AG08396 (cell line): ENCODE measurements around the gene RIOK3.
A peak's percentile ranks its signal among the peaks of the same experiment; 100 is the strongest.
"Not testable (repeated sequence)": the region's sequence is repeated elsewhere in the genome, so short reads cannot be mapped to it uniquely, and the experiment has no call there.

Experiments used
- DNase-seq: peaks from one replicate; pipeline ENCODE4 v3.0.0; 2012; ENCODE audit warnings: low spot score, mixed read lengths

Gene RIOK3, protein sequence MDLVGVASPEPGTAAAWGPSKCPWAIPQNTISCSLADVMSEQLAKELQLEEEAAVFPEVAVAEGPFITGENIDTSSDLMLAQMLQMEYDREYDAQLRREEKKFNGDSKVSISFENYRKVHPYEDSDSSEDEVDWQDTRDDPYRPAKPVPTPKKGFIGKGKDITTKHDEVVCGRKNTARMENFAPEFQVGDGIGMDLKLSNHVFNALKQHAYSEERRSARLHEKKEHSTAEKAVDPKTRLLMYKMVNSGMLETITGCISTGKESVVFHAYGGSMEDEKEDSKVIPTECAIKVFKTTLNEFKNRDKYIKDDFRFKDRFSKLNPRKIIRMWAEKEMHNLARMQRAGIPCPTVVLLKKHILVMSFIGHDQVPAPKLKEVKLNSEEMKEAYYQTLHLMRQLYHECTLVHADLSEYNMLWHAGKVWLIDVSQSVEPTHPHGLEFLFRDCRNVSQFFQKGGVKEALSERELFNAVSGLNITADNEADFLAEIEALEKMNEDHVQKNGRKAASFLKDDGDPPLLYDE

DNA sequence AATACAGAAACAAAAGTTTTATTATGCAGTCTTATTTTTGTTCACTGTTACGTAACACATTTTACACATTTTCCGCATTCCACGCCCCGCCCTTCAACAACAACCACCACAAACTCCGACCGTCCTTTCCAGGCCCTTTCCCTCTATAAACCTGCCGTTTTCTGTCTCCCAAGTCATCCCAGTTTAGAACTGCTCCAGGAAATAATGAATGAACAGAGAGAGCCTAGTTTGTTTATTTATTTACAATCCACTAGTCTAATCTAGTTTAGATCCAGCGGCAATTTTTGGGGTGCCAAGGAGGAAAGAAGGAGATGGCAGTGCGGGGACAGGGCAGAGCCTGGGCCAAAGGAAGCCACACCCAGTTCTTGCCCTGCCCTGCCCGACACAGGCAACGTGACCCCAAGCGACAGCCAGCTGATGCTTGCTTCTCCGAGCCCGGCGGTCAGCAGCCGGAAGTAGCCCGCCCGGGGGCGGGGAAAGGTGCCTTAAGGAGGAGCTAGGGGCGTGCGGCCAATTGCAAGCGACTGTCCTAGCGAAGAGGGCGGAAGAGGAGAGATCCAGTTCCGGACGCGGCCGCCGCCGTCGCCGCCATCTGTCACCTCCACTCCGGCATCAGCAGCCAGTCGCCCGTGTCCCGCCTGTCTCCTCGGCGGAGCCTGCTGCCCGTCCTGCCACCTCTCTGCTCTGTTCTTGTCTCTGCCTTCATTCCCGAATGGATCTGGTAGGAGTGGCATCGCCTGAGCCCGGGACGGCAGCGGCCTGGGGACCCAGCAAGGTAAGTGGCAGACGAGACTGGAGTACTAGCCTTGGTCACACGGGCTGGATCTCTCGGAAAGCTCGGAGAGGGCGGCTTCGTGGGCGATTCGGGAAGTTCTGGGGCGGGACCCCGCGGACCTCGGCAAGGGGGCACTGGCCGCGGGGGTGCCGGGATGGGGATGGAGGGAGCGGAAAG, at the start of gene RIOK3:
Gene RIOK3, plus strand, starts transcription at position 560 of the 952 bp plus-strand sequence. Its CDS starts 153 bp downstream, at position 713.
- peak; percentile 96 for DNase-seq

DNA sequence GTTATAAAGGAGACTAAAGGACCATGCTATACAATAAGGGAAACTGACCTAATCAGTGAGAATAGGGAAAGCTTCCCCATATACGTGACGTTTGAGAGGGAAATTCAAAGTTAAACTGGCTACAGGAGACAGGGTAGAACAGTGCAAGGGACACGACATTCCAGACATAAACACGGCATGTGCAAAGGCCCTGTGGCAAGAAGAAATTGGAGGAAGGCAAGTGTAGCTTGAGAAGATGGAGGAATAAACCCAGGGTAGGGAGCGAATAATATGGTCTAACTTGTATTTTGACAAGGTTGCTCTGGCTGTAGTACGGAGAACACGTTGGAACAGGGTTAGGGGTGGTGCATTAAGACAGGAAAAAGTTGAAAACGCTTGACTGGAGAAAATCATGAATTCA, 49.8 kb upstream of the RIOK3 start:
- DNase-seq, result no peak

DNA sequence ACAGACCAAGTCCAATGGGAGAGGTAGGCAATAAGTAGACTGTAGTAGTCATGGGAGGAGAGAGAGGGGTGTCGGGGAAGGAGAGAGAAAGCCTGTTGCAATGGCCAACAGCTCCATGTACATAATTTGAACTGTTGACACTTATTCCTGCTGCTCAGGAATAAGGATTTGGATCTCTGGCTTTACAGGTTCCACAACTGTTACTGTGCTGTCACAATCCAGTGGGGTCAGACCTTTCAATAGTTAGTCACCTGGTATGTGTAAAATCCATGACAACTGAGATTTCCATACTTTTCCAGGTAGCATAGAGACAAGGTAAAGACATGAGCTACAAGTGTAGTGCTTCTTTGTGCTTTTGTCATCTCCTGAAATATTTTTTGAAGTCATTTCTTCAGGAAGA, 47.5 kb upstream of the RIOK3 start:
- DNase-seq, result no peak

DNA sequence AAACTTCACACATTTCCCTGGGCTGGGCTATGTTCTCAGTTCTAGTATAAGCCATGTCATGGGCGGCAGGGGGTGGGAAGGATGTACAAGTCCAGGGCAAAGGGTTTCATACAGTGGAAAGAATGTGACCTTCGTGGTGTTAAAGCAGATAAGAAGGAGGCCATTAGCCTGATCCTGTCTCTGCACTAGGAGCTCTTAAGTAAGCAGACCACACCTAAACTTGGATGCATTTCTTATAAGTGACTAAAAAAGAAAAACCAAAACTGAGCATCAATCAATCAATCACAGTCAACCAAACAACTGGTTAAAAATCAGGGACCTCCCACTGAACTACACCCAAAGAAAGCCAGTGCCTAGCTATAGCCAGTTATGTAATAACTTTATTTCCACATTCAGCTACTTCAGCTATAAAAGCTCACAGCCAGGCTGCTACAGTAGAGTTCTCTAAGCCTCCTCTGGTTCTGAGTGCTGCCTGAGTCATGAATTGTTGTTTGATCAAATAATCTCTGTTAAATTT, 46.8 kb upstream of the RIOK3 start:
- no peak for DNase-seq

DNA sequence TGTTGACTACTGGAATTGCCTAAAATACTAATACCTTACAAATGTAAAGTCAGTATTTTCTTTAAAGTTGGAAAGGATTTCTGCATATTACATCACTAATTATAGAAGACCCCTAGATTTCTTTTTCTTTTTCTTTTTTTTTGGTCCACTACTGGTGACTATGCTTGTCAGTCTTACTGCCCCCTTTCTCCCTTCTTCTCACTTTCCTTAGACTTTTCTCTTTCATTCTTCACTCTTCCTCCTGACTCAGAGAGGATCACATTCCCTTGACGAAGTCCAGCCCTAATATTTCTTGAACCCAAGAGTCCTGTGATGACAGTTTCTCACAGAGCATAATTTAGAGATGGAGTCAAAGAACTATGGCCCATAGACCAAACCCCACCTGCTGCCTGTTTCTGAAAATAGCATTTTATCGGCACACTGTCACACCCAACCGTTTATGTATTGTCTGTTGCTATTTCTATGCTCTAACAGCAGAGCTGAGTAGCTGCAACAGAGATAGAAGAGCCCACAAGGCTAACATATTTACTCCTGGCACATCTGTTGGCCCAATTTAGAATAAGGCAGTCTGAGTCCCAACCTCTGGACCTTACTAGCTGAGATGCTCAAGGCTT, 40.6 kb upstream of the RIOK3 start:
- DNase-seq, result no peak

DNA sequence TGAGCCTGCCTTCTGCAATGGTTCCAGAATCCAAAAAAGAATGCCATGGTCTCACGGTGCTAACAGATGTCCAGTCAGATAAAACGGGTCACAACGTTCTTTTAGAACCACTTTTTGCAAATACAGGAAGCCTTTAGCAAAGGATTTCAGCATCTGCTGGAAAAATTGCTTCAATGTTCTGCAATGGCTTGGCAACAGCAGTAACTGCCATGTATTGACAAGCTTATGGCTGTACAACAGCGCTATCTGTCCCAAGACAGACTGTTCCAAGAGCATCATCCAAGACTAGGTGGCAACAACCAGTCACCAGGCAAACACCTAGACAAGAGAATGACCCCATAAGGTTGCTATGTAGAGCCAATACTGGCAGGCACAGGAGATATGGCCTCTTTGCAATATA, 37.6 kb upstream of the RIOK3 start:
- no peak for DNase-seq

DNA sequence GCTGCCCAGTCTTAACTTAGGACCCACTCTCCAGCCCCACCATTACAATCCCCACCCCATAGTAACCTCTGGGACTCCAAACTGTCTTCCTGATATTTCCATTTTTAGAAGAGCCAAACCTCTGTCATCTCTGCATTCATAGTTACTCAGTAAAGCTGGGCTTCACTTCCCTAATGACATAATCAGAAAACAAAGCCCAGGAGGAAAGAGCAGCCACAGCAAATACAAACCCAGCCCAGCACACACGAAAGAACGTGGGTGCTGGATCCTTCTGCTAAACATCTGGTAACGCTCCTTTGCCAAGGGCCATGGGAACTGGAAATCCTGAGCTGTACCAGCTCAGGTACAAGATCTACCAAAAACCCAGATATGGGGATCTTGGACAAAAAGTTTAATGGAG, 36.8 kb upstream of the RIOK3 start:
- no peak for DNase-seq

DNA sequence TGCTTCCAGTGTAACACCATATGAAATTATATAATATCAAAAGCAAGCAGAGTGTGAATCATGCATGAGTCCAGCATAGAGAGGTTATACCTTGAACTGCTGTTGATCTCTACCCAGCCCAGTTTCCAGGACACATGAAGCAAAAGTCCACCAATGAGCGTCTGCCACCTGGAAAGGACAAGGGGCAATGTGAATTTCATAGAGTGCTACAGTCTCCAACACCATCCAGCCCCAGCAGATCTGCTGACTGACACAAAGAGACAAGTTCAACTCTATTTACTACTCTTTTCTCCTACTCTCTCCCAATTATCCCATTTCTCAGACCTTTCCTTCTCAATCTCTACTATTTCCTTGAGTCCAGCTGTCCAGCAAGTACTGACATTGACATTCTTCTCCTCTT, 31.8 kb upstream of the RIOK3 start:
- DNase-seq, result no peak

DNA sequence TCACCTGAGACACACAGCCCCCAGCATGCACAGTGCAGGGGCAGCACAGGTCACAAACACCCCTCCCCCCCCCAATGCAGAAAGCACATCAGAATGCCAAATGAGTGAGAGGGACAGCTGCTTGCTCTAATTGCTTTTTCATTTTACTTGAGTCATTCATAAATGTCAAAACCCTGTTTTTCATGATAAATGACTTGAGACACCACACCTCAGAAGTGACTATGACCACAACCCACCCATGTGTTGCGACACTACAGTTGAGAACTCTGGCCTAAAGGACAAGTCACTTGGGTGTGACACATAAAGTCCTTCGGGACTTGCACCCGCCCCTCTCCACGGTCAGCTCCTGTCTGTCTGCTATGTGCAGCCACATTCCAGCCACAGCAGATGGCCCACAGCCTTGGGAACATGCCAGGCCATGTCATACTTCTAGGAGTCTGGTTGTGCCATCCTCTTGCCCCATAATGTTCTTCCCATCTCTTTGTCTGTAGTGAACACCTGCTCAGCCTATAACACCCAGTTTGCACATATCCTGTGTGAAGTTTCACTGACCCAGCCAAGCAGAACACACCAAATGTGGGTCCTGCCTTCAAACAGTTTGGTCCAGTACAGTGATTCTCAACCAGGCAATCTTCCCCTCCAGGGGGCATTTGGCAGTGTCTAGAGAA, 30.2 kb upstream of the RIOK3 start:
- peak; percentile 37 for DNase-seq

DNA sequence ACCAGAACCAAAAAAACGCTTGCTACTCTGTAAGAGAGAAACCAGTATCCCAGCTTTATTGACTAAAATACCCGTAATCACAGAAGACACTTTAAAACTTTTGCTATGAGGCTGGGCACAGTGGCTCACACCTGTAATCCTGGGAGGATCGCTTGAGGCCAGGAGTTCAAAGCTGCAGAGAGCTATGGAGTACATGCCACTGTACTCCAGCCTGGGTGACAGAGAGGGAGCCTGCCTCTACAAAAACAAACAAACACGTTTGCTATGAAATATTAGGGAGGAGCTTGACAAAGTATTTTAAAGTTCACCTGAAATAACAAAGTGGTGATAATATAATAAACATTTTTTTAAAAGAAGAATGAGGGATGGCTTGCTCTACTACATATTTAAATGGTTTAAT, 28.5 kb upstream of the RIOK3 start:
- DNase-seq, result no peak

DNA sequence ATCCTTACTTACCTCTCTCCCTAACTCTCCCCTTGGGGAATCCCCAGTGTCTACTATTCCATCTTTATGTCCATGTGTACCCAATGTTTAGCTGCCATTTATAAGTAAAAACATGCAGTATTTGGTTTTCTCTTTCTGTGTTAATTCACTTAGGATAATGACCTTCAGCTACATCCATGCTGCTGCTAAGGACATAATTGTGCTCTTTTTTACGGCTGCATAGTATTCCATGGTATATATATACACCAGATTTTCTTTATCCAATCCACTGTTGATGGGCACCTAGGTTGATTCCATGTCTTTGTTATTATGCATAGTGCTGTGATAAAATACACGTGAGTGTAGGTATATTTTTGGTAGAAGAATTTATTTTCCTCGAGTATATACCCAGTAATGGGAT, 24.3 kb upstream of the RIOK3 start:
- DNase-seq, result no peak

DNA sequence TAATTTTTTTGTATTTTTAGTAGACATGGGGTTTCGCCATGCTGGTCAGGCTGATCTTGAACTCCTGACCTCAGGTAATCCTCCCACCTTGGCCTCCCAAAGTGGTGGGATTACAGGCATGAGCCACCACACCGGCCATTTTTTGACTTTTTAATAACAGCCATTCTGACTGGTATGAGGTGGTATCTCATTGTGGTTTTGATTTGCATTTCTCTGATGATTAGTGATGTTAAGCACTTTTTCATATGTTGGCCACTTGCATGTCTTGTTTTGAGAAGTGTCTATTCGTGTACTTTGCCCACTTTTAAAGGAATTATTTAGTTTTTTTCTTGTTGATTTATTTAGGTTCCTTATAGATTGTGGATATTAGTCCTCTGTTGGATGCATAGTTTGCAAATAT, 23.5 kb upstream of the RIOK3 start:
- not testable (repeated sequence) for DNase-seq

DNA sequence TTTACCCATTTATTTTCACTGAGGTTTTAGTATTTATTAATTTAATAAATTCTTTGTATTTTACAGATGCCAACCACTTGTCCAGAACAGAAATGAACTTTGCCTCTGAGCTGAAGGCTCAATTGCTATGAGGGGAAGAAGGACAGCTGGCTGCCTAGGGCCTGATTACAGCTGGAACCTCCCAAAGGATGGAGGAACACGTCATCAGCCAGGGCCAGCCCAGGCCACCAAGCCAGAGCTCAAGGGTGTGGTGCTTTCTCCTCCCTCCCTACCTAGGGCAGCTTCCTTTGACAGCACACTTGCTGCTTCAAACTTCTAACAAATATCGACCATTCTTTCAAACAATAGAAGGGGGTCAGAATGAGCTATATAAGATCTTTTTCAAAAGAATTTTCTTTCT, 19.7 kb upstream of the RIOK3 start:
- no peak for DNase-seq

DNA sequence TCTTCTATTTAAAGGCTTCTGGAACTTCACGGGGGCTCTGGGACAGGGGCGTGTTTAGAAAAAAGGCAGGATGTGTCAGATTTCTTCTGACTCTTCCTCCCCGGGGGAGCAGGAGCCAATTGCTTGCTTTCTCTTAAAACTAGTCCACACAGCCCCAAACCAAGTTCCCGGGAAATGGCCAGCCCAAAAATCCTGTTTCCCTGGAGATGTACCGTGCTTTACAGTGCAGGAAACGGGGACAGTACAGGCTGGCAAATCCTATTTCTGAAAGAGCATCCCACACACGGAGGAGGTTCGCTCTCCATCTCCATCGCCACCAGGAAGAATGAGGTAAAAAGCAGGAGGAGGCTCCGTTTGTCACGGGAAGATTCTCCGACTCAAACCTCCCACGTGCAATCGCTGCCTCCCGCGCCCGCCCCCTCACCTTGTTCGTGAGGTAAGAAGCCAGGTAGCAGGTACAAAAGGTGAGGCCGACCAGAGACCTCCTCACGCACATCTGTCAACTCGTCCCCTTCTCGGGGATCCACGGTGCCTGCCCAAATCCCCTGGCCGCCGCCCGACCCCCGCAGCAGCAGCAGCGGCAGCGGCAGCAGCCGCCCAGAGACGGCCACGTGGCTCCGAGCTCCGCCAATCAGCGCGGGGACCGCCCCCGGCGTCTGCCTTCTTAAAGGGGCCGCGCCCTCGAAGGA, 15.6 kb upstream of the RIOK3 start:
- DNase-seq, result peak; percentile 89

DNA sequence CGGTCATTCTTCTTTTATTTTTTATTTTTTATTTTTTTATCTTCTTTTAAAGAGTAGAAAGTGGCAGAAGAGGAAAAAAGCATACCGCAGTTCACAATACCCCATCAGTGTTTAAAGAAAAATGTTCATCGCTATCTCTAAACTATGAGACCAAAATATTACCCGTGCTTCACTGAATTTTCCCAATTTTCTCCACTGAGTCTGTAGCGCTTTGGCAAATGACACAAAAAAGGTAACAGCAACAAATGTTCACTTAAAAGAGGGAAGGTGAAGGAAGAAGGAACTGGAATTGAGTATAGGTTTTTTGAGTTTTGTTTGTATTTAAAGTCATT, 15.1 kb upstream of the RIOK3 start:
- DNase-seq, result no peak

DNA sequence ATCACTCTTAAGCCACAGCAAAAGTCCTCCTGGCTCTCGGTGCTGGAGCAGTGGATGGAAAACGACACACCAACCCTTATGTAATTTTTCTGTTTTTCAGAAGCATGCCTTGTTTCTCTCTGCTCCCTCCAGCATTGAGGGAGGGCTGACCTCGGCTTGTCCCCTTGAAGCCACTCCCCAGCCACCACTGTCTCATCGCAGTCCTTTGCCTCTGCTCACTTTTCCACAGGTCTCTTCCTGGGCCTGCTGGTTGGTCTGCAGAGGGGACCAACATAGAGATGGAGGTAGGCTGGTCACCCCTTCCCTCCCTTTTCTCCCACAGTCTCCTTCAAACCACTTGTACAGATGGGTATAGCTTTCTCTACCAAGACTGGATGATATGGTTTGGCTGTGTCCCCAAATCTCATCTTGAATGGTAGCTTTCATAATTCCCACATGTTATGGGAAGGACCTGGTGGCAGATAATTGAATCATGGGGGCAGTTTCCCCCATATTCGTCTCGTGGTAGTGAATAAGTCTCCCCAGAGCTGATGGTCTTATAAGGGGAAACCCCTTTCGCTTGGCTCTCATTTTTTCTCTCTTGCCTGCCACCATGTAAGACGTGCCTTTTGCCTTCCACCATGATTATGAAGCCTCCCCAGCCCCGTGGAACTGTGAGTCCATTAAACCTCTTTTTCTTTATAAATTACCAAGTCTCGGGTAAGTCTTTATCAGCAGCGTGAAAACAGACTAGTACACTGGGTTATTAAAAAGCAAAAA, 14.3 kb upstream of the RIOK3 start:
- no peak for DNase-seq

DNA sequence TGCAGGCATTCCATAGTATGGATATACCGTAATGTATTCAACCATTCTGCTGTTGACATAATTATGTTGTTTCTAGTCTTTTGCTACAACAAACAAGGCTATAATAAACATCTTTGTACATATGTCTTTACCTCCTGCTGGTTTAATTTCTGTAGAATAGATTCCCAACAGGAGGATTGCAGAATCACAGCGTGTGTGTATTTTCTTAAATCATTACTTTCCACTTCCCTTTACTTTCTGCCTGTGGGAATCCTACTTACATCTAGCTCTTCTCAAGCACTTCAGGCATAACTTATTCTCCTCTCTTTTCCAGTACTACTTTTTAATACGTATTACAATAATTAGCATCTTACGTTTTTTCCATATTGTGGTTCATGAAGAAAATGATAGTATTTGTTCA, 13.0 kb upstream of the RIOK3 start:
- DNase-seq, result no peak

DNA sequence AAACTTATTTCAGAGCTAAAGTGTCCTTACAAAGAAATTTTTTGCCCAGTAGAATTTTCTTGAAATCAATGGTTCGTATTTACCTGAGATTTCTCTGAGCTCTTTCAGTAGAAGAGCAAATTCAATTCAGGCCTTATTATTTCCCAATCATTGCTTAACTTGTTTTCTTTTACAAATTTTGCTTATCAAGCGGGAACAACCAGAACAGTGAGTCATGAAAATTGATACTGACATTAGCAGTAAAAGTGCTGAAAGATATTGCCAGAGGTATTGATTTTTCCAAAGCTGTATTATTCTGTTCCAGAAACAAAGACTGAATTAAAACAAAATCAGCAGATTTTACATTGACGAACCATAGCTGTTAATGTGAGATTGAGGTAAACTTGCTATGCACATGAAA, 10.1 kb upstream of the RIOK3 start:
- no peak for DNase-seq

DNA sequence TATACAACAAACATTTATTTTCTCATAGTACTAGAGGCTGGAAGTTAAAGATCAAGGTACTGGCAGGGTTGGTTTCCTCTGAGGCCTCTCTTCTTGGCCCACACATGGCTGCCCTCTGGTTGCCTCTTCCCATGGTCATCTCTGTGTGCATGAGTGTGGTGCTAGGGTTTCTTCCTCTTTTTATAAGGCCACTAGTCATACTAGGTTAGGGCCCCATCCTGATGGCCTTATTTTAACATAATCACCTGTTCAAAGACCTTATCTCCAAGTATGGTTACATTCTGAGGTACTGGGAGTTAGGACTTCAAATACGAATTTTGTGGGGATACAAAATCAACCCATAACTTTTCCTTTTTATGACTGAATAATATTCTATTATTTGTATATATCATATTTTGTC, 4.8 kb upstream of the RIOK3 start:
- DNase-seq, result no peak

DNA sequence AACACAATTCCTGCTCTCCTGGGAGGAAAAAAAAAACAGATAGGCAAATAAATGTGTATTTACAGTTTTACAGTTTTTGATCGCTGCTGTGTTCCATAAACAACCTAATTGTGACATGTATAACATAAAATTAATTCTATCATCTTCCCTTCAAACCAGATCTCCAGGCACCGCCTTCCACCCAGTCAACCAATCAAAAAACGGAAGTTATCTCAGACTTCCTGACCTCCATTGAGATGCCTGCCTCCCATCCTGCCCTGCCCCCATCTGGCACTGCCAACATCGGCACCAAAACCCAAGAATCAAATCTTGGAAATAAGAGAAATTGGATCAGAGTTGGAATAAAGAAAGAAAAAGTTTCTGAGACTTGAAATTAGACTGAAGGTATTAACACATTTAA, 3.1 kb upstream of the RIOK3 start:
- no peak for DNase-seq
